Type B pancreatic cell (in vitro differentiated cells): Measurements from ENCODE around the gene RPTOR. TPM values are rescaled to one million over a fixed set of nuclear protein-coding genes. Genes with fewer than 3 reads are reported as not detected.

Source experiments
- DNase-seq: peaks from one replicate; pipeline ENCODE4 v3.0.0; 2021; ENCODE audit warnings: mixed read lengths; ENCODE audit not compliant: unreplicated experiment; ENCODE audit errors: extremely low spot score
- H3K27ac Mint-ChIP-seq: 2 replicates; pipeline ENCODE4 v1.8.0; 2021; ENCODE audit warnings: mild to moderate bottlenecking, mixed read lengths
- H3K27me3 Mint-ChIP-seq: 2 replicates; pipeline ENCODE4 v1.8.0; 2021; ENCODE audit warnings: mixed read lengths
- H3K36me3 Mint-ChIP-seq: 2 replicates; pipeline ENCODE4 v1.8.0; 2021; ENCODE audit warnings: mixed read lengths
- H3K4me1 Mint-ChIP-seq: one replicate; pipeline ENCODE4 v1.8.0; 2021; ENCODE audit warnings: mixed read lengths; ENCODE audit not compliant: unreplicated experiment
- H3K4me3 Mint-ChIP-seq: 2 replicates; pipeline ENCODE4 v1.8.0; 2021; ENCODE audit warnings: mild to moderate bottlenecking, mixed read lengths
- H3K9me3 Mint-ChIP-seq: 2 replicates; pipeline ENCODE4 v1.8.0; 2021; ENCODE audit warnings: mixed read lengths
- total RNA-seq: library from RNA; stranded (reverse); gene quantifications from 2 replicates; pipeline ENCODE4 v1.2.1, GENCODE V29; 2021; ENCODE audit warnings: low replicate concordance
- TF ChIP-seq, protein P1 (sequence below): fragments of 200-600 bp; sonication (generic); conservative IDR thresholded peaks from 2 replicates; pipeline ENCODE4 v1.5.0; 2021; ENCODE audit warnings: antibody characterized with exemption, mild to moderate bottlenecking

The RPTOR gene
- total RNA-seq, 1 donor from 2014 or later, result 39.8 TPM

- H3K4me1 Mint-ChIP-seq, result peaks cover 13% of the 10 kb centered on the region
- H3K27ac Mint-ChIP-seq, result no peak overlapping the region
- TF ChIP-seq, protein P1, sequence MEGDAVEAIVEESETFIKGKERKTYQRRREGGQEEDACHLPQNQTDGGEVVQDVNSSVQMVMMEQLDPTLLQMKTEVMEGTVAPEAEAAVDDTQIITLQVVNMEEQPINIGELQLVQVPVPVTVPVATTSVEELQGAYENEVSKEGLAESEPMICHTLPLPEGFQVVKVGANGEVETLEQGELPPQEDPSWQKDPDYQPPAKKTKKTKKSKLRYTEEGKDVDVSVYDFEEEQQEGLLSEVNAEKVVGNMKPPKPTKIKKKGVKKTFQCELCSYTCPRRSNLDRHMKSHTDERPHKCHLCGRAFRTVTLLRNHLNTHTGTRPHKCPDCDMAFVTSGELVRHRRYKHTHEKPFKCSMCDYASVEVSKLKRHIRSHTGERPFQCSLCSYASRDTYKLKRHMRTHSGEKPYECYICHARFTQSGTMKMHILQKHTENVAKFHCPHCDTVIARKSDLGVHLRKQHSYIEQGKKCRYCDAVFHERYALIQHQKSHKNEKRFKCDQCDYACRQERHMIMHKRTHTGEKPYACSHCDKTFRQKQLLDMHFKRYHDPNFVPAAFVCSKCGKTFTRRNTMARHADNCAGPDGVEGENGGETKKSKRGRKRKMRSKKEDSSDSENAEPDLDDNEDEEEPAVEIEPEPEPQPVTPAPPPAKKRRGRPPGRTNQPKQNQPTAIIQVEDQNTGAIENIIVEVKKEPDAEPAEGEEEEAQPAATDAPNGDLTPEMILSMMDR, result no peak
- H3K4me3 Mint-ChIP-seq, result no peak overlapping the region
- peaks cover 7% of the 10 kb centered on the region for H3K36me3 Mint-ChIP-seq
- DNase-seq, result no peak
- H3K9me3 Mint-ChIP-seq, result no peaks in the 10 kb centered on the region
- no peaks in the 10 kb centered on the region for H3K27me3 Mint-ChIP-seq
These were observed 377.3 kb downstream of the RPTOR start for GRCh38 chr17:80921741-80922579.

- no peak overlapping the region for H3K4me3 Mint-ChIP-seq
- peaks cover 18% of the 10 kb centered on the region for H3K4me1 Mint-ChIP-seq
- H3K27ac Mint-ChIP-seq, result no peak overlapping the region
- no peak for DNase-seq
- H3K9me3 Mint-ChIP-seq, result no peaks in the 10 kb centered on the region
- no peaks in the 10 kb centered on the region for H3K27me3 Mint-ChIP-seq
- peaks cover 11% of the 10 kb centered on the region for H3K36me3 Mint-ChIP-seq
- TF ChIP-seq, protein P1, result no peak
These were observed 378.0 kb downstream of the RPTOR start for GRCh38 chr17:80922580-80923160.

DNA sequence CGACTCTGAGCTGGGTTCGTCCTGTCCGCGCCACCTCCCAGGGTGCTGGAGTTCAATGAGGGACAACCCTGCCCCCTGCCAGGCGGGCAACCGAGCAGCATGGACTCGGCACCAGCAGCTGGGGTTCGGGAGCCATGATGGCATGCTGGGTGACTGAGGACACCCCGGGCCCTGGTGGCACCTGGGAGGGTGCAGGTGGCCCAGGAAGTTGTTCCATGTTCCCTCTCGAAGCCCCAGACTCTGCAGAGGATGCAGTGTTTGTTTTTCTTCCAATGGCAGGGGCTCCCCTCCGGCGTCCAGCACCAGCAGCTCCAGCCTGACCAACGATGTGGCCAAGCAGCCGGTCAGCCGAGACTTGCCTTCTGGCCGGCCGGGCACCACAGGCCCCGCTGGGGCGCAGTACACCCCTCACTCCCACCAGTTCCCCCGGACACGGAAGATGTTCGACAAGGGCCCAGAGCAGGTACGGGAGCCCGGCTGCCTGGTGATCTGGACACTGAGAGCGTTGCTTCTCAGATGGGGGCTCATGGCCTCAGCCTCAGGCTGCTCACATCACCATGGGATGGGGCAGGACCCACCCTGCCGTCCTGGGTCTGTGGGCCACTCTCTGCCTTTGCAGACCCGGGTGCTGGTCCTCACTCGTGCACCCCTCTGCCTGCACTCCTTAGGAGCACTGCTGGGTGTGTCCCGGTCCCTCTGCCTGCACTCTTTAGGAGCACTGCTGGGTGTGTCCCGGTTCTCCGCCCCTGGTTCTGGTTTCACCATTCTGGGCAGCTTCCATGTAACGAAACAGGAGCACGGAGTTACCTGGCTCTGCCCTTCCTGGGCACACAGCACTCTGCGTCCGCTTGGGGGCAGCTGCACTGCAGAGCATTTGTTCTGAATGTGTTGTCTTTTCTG lies 378.8 kb downstream of the RPTOR start:
- peaks cover 15% of the 10 kb centered on the region for H3K36me3 Mint-ChIP-seq
- H3K4me3 Mint-ChIP-seq, result no peak overlapping the region
- H3K27me3 Mint-ChIP-seq, result no peaks in the 10 kb centered on the region
- TF ChIP-seq, protein P1, result no peak
- peaks cover 22% of the 10 kb centered on the region for H3K4me1 Mint-ChIP-seq
- no peak for DNase-seq
- H3K9me3 Mint-ChIP-seq, result no peaks in the 10 kb centered on the region
- peak overlapping the region; percentile 39 for H3K27ac Mint-ChIP-seq

DNA sequence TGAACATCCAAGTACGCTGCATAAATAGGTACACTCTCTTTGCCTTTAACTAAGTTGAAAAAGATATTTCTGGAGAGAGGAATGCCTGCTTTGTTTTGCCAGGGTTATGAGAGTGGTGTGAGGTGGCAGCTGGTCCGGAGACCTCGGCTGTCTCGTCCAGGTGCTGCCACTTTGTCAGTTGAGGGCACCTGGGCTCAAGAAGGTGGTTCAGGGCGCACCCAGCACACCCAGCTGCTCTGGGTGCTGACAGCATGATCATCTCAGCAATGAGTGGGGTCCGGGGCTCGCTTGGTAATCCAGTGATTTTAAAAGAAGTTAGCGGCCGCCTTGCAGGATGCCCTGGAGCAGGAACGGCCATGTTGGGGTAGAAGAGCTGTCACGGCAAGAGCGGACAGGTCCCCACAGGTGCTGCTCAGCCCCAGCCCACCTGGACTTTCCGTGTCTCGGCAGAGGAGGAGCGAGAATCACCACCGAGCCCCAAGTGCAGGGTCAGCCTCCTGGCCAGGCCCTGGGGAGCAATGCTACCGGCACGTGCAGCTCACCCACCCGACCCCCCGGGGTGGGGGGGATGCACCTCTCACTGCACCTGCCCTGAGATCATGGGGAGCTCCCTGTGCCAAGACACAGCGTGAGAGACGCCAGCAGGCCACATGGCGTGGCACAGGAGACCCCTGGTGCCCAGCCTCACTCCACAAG lies 379.6 kb downstream of the RPTOR start:
- H3K27me3 Mint-ChIP-seq, result no peaks in the 10 kb centered on the region
- H3K36me3 Mint-ChIP-seq, result peaks cover 15% of the 10 kb centered on the region
- H3K4me1 Mint-ChIP-seq, result peaks cover 22% of the 10 kb centered on the region
- no peak for DNase-seq
- no peaks in the 10 kb centered on the region for H3K9me3 Mint-ChIP-seq
- H3K4me3 Mint-ChIP-seq, result no peak overlapping the region
- TF ChIP-seq, protein P1, result no peak
- H3K27ac Mint-ChIP-seq, result peak overlapping the region; percentile 39
